Measurements from ENCODE around the gene ITK. TPM values are rescaled to one million over a fixed set of nuclear protein-coding genes. Genes with fewer than 3 reads are reported as not detected.

ITK gene
- total and polyA plus RNA-seq, 3 donors from 2014 or later: 0.93 to 3.8 (median 1.3) TPM

DNA sequence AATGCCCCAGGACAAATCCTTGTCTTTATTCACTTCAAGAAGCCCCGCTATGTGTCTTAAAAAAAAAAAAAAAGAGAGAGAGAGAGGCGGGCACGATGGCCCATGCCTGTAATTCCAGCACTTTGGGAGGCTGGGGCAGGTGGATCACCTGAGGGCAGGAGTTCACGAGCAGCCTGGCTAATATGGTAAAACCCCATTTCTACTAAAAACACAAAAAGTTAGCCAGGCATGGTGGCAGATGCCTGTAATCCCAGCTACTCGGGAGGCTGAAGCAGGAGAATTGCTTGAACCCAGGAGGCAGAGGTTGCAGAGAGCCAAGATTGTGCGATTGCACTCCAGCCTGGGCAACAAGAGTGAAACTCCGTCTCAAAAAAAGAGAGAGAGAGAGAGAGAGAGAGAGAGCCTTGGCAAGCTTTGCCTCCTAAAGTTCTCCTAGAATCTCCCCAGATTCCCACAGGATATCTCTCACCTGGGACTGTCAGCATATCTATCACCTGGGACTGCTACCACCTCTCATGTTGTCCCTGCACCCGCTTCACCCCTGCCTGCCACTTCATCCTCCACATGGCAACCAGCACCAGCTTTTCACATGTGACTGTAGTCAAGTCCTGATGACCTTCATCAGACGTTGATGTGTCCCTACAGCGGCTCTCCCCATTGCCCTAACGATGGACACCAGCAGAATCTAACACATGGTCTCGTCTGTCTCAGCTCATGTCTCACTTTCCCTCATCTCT, 5.8 kb downstream of the ITK start:
- H3K36me3 ChIP-seq (ENCODE audit: low read depth, missing control alignments): no peaks in the 10 kb centered on the region
- H3K9me3 ChIP-seq: no peaks in the 10 kb centered on the region
- no peaks in the 10 kb centered on the region for H3K27me3 ChIP-seq
- H3K4me3 ChIP-seq: no peak overlapping the region
- 77 to 87% methylated on average over 12 of the region's 12 CpGs for WGBS, 2 donors
- intact Hi-C loops (cut with DNase I; ENCODE audit: low total_unique reads): no loop called here
- TF ChIP-seq POLR2A (IDR thresholded peaks at IDR 0.05): no peak
- TF ChIP-seq CTCF (IDR thresholded peaks at IDR 0.05): no peak
- H3K4me1 ChIP-seq: no peaks in the 10 kb centered on the region
- no peak for DNase-seq
- no peak overlapping the region for H3K27ac ChIP-seq

DNA sequence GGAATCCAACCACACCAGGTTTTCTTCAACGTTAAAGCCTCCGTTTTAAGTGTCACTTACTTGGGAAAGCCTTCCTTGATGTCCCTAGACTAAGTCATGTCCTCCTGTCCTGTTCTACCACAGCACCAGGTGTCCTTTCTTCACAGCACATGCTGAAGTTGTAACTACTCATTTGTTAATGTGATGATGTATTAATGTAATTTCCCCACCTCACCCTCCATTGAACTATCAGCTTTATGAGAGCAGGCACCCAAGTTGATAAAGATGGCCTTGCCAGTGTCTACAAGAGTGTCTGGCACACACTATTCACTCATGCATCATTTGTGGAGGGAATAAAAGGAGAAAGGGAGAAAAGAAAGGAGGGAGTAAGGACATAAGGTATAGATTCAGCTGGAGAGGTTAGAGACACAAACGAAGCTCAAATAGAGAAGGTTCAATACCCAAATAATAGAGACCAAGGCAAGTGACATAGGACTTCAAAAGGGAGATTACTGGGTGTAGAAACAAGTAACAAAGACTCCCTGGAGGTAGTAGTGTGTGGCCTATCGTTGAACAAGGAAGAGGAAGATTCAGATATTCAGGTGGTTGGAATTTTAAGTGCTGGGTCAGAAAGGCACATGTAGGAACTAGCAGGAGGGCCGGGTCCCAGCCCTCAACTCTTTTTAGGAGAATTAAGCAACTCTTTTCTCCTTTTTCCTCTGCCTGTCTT, 6.6 kb downstream of the ITK start:
- Histone ChIP-seq H3K36me3 (ENCODE audit: low read depth, missing control alignments) (no peaks in the 10 kb centered on the region), H3K4me3 (no peak overlapping the region), H3K9me3 (no peaks in the 10 kb centered on the region), H3K27ac (no peak overlapping the region), H3K4me1 (no peaks in the 10 kb centered on the region), H3K27me3 (no peaks in the 10 kb centered on the region)
- DNase-seq: no peak
- WGBS, 2 donors: 75 to 76% methylated on average over 5 of the region's 5 CpGs
- TF ChIP-seq POLR2A (IDR thresholded peaks at IDR 0.05) (no peak), CTCF (IDR thresholded peaks at IDR 0.05) (no peak)
- intact Hi-C loops (cut with DNase I; ENCODE audit: low total_unique reads): no loop called here

DNA sequence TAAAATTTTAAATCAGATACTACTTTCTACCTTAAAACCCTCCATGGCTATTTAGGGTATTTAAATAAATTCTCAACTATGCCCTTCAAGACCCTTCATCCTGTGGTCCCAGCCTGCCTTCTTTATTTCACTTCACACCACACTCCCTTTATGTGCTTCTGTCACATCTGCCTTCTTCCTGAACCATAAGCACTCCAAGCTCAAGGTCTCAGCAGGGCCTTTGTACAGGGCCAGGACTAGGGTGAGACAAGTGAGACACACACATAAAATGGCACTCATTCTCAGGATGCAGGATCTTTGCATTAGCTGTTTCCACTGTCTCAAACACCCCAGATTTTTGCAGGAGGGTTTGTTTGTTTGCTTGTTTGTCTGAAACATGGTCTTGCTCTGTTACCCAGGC, 7.6 kb downstream of the ITK start:
- H3K9me3 ChIP-seq: no peaks in the 10 kb centered on the region
- no peak for DNase-seq
- TF ChIP-seq CTCF (IDR thresholded peaks at IDR 0.05) (no peak), POLR2A (IDR thresholded peaks at IDR 0.05) (no peak)
- no peak overlapping the region for H3K27ac ChIP-seq
- intact Hi-C loops (cut with DNase I; ENCODE audit: low total_unique reads): no loop called here
- no peaks in the 10 kb centered on the region for H3K36me3 ChIP-seq (ENCODE audit: low read depth, missing control alignments)
- no peak overlapping the region for H3K4me3 ChIP-seq
- H3K4me1 ChIP-seq: no peaks in the 10 kb centered on the region
- H3K27me3 ChIP-seq: no peaks in the 10 kb centered on the region

GRCh38 chr5:157189223-157189622, 8.6 kb downstream of the ITK start:
- Histone ChIP-seq H3K4me1 (no peaks in the 10 kb centered on the region), H3K9me3 (no peaks in the 10 kb centered on the region), H3K27ac (no peak overlapping the region), H3K36me3 (ENCODE audit: low read depth, missing control alignments) (no peaks in the 10 kb centered on the region), H3K27me3 (no peaks in the 10 kb centered on the region), H3K4me3 (no peak overlapping the region)
- 88 to 92% methylated on average over 7 of the region's 7 CpGs for WGBS, 2 donors
- DNase-seq: no peak
- TF ChIP-seq CTCF (IDR thresholded peaks at IDR 0.05) (no peak), POLR2A (IDR thresholded peaks at IDR 0.05) (no peak)
- intact Hi-C loops (cut with DNase I; ENCODE audit: low total_unique reads): no loop called here

All from testis (tissue), 3 donors.